Measurements from ENCODE around the gene SLC27A4. TPM values are rescaled to one million over a fixed set of nuclear protein-coding genes. Genes with fewer than 3 reads are reported as not detected.
"Not testable (repeated sequence)": the region's sequence is repeated elsewhere in the genome, so short reads cannot be mapped to it uniquely, and the experiment has no call there.

SLC27A4 gene
- total RNA-seq, 1 experiment from 2014 or later = 51.6 TPM

DNA sequence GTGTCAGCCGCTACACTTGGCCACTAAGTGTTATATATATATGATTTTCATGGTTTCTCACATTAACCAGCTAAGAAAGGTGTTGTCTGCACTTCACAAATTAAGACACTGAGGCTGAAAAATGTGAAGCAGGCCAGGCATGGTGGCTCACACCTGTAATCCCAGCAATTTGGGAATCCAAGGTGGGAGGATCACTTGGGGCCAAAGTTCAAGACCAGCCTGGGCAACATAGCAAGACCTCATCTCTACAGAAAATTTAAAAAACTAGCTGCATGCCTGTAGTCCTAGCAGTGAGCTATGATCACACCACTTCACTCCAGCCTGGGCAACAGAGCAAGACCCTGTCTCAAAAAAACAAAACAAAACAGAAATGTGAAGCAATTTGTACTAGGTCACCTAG is 15.9 kb upstream of the SLC27A4 start:
- DNase-seq (ENCODE audit: low spot score) = no peak

- DNase-seq (ENCODE audit: low spot score) = no peak
Measured at GRCh38 chr9:128325629-128326028, 14.7 kb upstream of the SLC27A4 start.

- no peak for DNase-seq (ENCODE audit: low spot score)
Measured at GRCh38 chr9:128333451-128333869, 6.9 kb upstream of the SLC27A4 start.

- no peak for DNase-seq (ENCODE audit: low spot score)
Measured at GRCh38 chr9:128335161-128335560, 5.2 kb upstream of the SLC27A4 start.

GRCh38 chr9:128335914-128336313 is 4.4 kb upstream of the SLC27A4 start:
- DNase-seq (ENCODE audit: low spot score) = no peak

- DNase-seq (ENCODE audit: low spot score) = no peak
Measured at GRCh38 chr9:128337936-128338335, 2.4 kb upstream of the SLC27A4 start.

GRCh38 chr9:128338852-128339614 is 1.3 kb upstream of the SLC27A4 start:
- DNase-seq (ENCODE audit: low spot score) = not testable (repeated sequence)

- no peak for DNase-seq (ENCODE audit: low spot score)
Measured at GRCh38 chr9:128340691-128341434, 536 bp downstream of the SLC27A4 start.

GRCh38 chr9:128341435-128341849 is 1.1 kb downstream of the SLC27A4 start:
- DNase-seq (ENCODE audit: low spot score) = peak; percentile 82

GRCh38 chr9:128342971-128343680 is 2.8 kb downstream of the SLC27A4 start:
- DNase-seq (ENCODE audit: low spot score) = no peak

DNA sequence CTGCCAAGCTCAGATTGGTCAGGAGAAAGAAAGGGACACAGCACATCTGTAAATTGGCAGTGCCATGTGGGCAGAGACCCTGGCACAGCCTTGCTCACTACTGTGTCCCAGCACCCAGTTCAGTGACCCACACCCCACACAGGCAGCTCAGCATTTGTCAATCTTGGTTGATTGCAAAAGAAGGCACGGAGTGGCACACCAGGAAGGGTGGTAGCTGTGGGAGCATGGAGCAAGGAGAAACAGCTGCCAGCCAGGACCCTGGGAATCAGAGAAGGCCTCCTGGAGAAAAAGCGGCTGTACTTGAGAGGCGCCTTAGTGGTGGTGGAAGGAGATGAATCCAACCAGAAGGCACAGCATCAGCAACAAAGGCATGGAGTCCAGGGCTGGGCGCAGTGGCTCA is 3.5 kb downstream of the SLC27A4 start:
- DNase-seq (ENCODE audit: low spot score) = no peak

DNA sequence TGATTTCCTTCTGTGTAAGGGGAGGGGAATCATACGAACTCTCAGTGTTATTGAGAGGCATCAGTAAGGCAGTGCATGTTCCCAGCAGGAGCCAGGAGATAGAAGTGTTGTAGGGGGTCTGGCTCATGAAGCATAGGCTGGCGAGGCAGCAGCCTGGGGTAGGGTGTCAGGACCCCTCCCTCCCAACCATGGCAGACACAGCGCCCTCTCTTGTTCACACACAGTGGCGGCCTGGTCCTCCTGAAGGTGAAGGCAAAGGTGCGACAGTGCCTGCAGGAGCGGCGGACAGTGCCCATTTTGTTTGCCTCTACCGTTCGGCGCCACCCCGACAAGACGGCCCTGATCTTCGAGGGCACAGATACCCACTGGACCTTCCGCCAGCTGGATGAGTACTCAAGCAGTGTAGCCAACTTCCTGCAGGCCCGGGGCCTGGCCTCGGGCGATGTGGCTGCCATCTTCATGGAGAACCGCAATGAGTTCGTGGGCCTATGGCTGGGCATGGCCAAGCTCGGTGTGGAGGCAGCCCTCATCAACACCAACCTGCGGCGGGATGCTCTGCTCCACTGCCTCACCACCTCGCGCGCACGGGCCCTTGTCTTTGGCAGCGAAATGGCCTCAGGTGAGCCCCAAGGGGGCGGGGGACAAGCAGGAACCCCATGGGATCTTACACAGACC is 4.7 kb downstream of the SLC27A4 start:
- DNase-seq (ENCODE audit: low spot score) = no peak

- DNase-seq (ENCODE audit: low spot score) = no peak
Measured at GRCh38 chr9:128349125-128349524, 8.8 kb downstream of the SLC27A4 start.

GRCh38 chr9:128349772-128350171 is 9.4 kb downstream of the SLC27A4 start:
- DNase-seq (ENCODE audit: low spot score) = no peak

GRCh38 chr9:128355451-128355850 is 15.1 kb downstream of the SLC27A4 start:
- no peak for DNase-seq (ENCODE audit: low spot score)

DNA sequence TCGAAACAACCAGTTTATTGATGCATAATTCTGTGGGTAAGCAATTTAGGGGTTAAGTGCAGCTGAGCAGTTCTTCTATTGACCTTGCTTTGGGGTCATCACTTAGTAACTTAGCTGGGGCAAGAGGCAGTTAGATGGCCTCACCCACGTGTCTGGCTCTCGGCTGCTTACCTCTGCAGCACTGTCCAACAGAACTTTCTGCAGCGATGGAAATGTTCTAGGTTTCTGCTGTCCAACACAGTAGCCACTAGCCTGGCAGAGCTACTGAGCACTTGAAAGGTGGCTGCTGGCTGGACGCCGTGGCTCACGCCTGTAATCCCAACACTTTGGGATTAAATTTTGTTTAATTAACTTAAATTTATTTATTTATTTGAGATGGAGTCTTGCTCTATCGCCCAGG is 17.8 kb downstream of the SLC27A4 start:
- DNase-seq (ENCODE audit: low spot score) = no peak

- no peak for DNase-seq (ENCODE audit: low spot score)
Measured at GRCh38 chr9:128358861-128359260, 18.5 kb downstream of the SLC27A4 start.

- DNase-seq (ENCODE audit: low spot score) = no peak
Measured at GRCh38 chr9:128360826-128361225, 20.5 kb downstream of the SLC27A4 start.

DNA sequence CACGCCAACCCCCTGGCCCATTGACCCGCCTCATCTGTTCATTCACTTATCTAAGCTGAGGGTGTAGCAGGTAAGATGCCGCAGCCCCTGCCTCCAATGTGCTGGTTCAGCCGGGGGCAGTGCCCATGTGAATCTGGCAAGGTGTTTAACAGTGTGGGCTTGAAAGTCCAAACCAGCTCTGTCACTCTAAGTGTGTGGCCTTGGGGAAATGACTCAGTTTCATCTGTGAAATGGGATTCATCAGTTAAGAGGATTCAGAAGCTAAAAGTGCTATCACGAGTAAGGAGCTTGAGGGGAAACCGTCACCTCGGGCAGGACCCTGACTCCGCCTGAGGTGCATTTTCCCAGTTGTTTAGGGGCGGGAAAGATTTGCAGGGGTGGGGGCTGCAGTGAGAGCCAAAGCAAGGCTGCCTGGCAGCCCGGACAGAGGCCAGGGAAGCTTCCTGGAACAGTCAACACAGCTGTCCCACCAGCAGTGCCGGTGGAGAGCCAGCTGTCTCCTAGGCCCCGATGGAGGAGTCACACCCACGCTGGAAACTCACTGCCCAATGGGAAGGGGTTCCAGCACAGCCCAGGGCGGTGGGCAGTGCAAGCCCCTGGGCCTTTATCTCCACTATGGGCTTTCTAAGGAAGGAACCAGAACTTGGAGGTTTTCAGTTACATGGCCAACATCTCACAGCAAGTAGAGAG is 21.1 kb downstream of the SLC27A4 start:
- DNase-seq (ENCODE audit: low spot score) = no peak

GRCh38 chr9:128361986-128362646 is 21.8 kb downstream of the SLC27A4 start:
- peak; percentile 92 for DNase-seq (ENCODE audit: low spot score)

DNA sequence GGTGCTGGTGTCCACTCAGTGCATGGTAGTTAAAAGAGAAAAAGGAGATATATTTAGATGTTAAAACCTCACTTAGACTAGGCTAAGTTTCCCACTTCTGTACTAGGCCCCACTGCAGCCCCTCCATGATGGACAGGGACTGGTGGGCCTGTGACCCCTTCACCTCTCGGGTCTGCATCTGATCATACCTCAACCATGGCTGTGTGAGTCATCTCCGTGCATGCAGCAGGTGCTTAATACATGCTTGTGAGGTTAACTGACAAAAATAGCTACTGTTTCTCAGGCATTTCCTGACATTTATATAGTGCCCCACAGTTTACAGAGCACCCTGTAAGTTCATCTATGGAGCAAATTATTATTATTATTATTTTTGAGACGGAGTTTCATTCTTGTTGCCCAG is 22.4 kb downstream of the SLC27A4 start:
- no peak for DNase-seq (ENCODE audit: low spot score)

Measured in A172 (cell line).